OCI-LY3 (cell line): Measurements from ENCODE around the gene C20orf96.

Source experiments
- CTCF ChIP-seq: fragments of 200-600, 300-600 bp; sonication (generic); IDR thresholded peaks from 2 replicates; pipeline ENCODE4 v1.5.1; 2014; ENCODE audit warnings: antibody characterized with exemption, low read length, low read depth
- EZH2phosphoT487 ChIP-seq: fragments of 200-600 bp; shearing (Covaris generic); IDR thresholded peaks from 2 replicates; pipeline ENCODE4 v1.6.1; 2018; ENCODE audit warnings: antibody characterized with exemption, mixed run types, low read depth

DNA sequence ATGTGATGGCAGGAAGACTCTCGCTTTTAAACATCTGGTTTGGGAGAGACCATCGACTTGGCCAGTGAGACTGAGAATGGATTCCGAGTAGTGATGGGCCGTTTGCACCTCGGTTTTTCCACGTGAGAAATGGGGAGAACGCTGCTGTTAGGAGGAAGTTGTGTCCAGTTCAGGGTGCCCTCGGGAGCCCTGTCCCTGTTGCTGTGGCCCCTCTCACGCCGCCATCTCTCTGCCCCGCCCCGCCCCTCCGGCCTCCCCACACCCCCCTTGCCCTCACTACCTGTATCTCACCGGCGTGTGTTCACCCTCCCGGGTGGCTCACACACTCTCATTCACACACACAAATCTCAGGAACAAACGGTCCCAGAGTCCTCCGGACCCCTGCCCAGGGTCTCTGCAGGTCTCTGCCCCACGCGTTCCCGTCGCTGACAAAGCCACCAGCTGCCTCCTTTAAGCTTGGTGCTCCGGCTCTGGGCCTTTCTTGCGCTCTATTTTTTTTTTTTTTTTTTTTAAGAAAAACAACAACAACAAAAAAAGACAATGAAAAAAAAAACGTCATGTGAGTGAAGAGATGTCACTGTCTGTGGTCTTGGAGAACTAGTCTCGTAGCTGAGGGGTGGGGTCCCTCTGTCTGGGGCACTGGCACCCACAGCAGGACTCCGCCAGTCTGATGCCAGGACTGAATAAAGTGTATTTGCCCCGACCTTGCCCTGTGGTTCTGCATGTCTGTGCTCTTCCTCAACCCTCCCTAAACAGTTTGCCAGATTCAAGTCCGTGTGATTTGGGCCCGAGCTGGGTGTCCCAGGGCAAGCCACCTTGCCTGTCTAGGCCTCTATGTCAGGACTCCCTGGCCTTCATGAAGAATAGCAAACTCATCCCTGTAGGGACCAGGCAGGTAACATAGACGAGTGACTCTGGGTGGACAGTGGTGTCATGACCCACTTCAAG lies 37.8 kb upstream of the C20orf96 start:
- TF ChIP-seq CTCF (no peak), EZH2phosphoT487 (no peak)
